Transverse colon (tissue), 4 donors: ENCODE measurements around the gene TOM1L2.

ENCODE experiments used
- POLR2A ChIP-seq: fragments of 450-650 bp; IDR thresholded peaks from one replicate; pipeline ENCODE4 v1.6.1; 2016; ENCODE audit warnings: antibody characterized with exemption, mild to moderate bottlenecking, moderate library complexity
- POLR2AphosphoS5 ChIP-seq, 3 donors: sonication (generic); formaldehyde crosslinking; IDR thresholded peaks; one replicate each; pipeline ENCODE4 v1.6.1; 2016; ENCODE audit warnings: antibody characterized with exemption in 3 of 3
- TF ChIP-seq, protein P1 (sequence below), 5 experiments: fragments of 200-600 bp in 3 of 5; fragments of 450-650 bp in 2 of 5; sonication (generic) in 3 of 5; IDR thresholded peaks; 1 replicate in 2 of 5; 2 replicates in 3 of 5; pipeline ENCODE4 v1.5.1; 2016 to 2017; ENCODE audit warnings: antibody characterized with exemption in 5 of 5, inconsistent platforms in 3 of 5, mild to moderate bottlenecking in 2 of 5, moderate library complexity in 1 of 5

DNA sequence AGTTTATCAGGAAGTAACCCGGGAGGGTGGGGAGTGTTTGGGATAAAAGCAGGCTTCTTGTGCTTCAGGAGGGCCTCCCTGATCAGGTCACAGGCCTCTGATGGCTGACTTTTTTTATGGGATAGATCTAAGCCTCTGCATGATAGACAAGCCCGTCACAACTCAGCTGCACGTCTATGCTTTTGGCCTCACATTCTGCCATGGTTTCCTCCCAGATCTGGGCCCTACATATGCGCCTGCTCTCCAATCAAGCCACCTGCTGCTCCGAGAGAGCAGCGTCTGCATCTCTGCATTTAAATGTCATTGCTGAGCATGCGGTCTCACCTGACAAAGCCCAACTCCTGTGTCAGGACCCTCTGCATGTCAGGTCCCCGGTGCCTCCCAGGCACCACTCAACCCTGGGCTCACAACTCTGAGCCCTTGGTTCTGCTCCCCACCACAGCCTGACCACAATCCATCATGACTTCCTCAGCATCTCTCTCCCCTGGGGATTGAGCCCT lies 90.1 kb downstream of the TOM1L2 start:
- no peak for TF ChIP-seq POLR2AphosphoS5 (IDR thresholded peaks at IDR 0.05)
- no peak for TF ChIP-seq POLR2A
- TF ChIP-seq, protein P1, sequence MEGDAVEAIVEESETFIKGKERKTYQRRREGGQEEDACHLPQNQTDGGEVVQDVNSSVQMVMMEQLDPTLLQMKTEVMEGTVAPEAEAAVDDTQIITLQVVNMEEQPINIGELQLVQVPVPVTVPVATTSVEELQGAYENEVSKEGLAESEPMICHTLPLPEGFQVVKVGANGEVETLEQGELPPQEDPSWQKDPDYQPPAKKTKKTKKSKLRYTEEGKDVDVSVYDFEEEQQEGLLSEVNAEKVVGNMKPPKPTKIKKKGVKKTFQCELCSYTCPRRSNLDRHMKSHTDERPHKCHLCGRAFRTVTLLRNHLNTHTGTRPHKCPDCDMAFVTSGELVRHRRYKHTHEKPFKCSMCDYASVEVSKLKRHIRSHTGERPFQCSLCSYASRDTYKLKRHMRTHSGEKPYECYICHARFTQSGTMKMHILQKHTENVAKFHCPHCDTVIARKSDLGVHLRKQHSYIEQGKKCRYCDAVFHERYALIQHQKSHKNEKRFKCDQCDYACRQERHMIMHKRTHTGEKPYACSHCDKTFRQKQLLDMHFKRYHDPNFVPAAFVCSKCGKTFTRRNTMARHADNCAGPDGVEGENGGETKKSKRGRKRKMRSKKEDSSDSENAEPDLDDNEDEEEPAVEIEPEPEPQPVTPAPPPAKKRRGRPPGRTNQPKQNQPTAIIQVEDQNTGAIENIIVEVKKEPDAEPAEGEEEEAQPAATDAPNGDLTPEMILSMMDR (IDR thresholded peaks at IDR 0.05): no peak
